ENCODE results near the gene ADAMTS3. TPM values are rescaled to one million over a fixed set of nuclear protein-coding genes. Genes with fewer than 3 reads are reported as not detected.

The ADAMTS3 gene
- total and polyA plus RNA-seq, 2 of the 13 experiments (the other 11 are each of a cell fraction or from before 2014, with no cell fraction given): not detected

- TF ChIP-seq ZNF20 (CRISPR knock-in tag; IDR thresholded peaks at IDR 0.05): no peak
- TF ChIP-seq HHEX (CRISPR knock-in tag; IDR thresholded peaks at IDR 0.05): no peak
- no peak for TF ChIP-seq IRF9 (CRISPR knock-in tag; IDR thresholded peaks at IDR 0.05; ENCODE audit: borderline replicate concordance)
These were observed 243.8 kb downstream of the ADAMTS3 start (continued) for GRCh38 chr4:72325215-72325614.

- FAIRE-seq (no peak), ATAC-seq (no peak), DNase-seq (ENCODE audit: low spot score) (no peak)
- H3K79me2 ChIP-seq (ENCODE audit: insufficient read depth, low read length): no peaks in the 10 kb centered on the region
- no peak overlapping the region for H3K4me2 ChIP-seq (ENCODE audit: low read depth, low read length)
- no TSS peak for BruUV-seq (replicated peaks)
- H3K4me3 ChIP-seq (replicated peaks in 1 of 3; ENCODE audit: insufficient read depth in 1 of 3, low read depth in 2 of 3, low read length in 3 of 3): no peak overlapping the region
- WGBS (ENCODE audit: low lambda C conversion rate): 4% methylated on average over 2 of the region's 2 CpGs
- H3K27ac ChIP-seq (ENCODE audit: extremely low read length, insufficient read depth, low read length): no peak overlapping the region
- ChIA-PET POLR2A (no interaction called here), CTCF (ENCODE audit: low intra/inter-chr PET ratio, low total read pairs) (no interaction called here)
- no peak overlapping the region for H3K9ac ChIP-seq (ENCODE audit: insufficient read depth, low read depth, low read length)
- no peak overlapping the region for H2AFZ ChIP-seq (ENCODE audit: low read length)
- H3K36me3 ChIP-seq (replicated peaks in 1 of 2; ENCODE audit: control insufficient read depth in 1 of 2, insufficient read depth in 2 of 2, low read length in 2 of 2): no peaks in the 10 kb centered on the region
- no peaks in the 10 kb centered on the region for H3K9me3 ChIP-seq (ENCODE audit: low read length)
- in situ Hi-C loops (cut with HindIII; ENCODE audit: extremely low pct_ligation_motif_present, low pct_unique_long_range_greater_than_20kb) (loop anchor here (25.0 kb wide), 1 partner anchor 689 kb away; no protein-coding TSS in a partner anchor), intact Hi-C loops (cut with micrococcal nuclease; ENCODE audit: unreplicated experiment) (no loop called here)
- H4K20me1 ChIP-seq (ENCODE audit: insufficient read depth, low read length): no peaks in the 10 kb centered on the region
- H3K4me1 ChIP-seq (ENCODE audit: insufficient read depth, low read length): peaks cover 9% of the 10 kb centered on the region
- H3K27me3 ChIP-seq (ENCODE audit: control insufficient read depth in 1 of 2, insufficient read depth in 2 of 2, low read length in 2 of 2): no peaks in the 10 kb centered on the region; a peak in 1 of 5 replicates
- TF ChIP-seq MEF2D (CRISPR knock-in tag; IDR thresholded peaks at IDR 0.05) (no peak), NONO (IDR thresholded peaks at IDR 0.05) (no peak), NONO (CRISPR knock-in tag; conservative IDR thresholded peaks at IDR 0.05) (no peak), ZGPAT (CRISPR knock-in tag; IDR thresholded peaks at IDR 0.05) (no peak), ZNF317 (CRISPR knock-in tag; IDR thresholded peaks at IDR 0.05) (no peak), RBAK (CRISPR knock-in tag; IDR thresholded peaks at IDR 0.05) (no peak), ZNF296 (CRISPR knock-in tag; conservative IDR thresholded peaks at IDR 0.05) (no peak), HOMEZ (CRISPR knock-in tag; IDR thresholded peaks at IDR 0.05; ENCODE audit: low read depth) (no peak), CENPX (CRISPR knock-in tag; IDR thresholded peaks at IDR 0.05) (no peak), FOXJ3 (CRISPR knock-in tag; IDR thresholded peaks at IDR 0.05; ENCODE audit: borderline replicate concordance) (no peak), ZNF691 (CRISPR knock-in tag; IDR thresholded peaks at IDR 0.05; ENCODE audit: borderline replicate concordance, low read depth) (no peak), ZNF816 (CRISPR knock-in tag; IDR thresholded peaks at IDR 0.05; ENCODE audit: borderline replicate concordance) (no peak)
These were observed 245.8 kb downstream of the ADAMTS3 start for GRCh38 chr4:72323227-72323626.

Measured in HepG2 (cell line).